HCT116 (cell line): ENCODE data around the gene BCL2L13. TPM values are rescaled to one million over a fixed set of nuclear protein-coding genes. Genes with fewer than 3 reads are reported as not detected.

Experiments used
- ATAC-seq: fragments of 200-7000 bp; cut with Tn5 transposase; 2 replicates; pipeline ENCODE4 v1.9.1; 2020; ENCODE audit warnings: mild to moderate bottlenecking, moderate library complexity
- BruUV-seq: library from RNA; stranded (reverse); fragments of 400-500 nt; replicated peaks from 2 replicates; lab custom pipeline; 2021; lab: Mats Ljungman, UMichigan
- CTCF ChIA-PET: fragments of 300-600 bp; sonication (Branson Sonifier 250); formaldehyde crosslinking; loops from one replicate; lab custom pipeline; 2021; ENCODE audit warnings: antibody characterized with exemption; lab: Charles Lee
- POLR2A ChIA-PET: fragments of 300-600, 350-600 bp; sonication (Branson Sonifier 250); formaldehyde crosslinking; loops from one replicate; lab custom pipeline; 2021; ENCODE audit warnings: antibody characterized with exemption; lab: Charles Lee
- RAD21 ChIA-PET, 2 experiments: fragments of 300-600 bp; sonication (Branson Sonifier 250); formaldehyde crosslinking; loops; one replicate each; lab custom pipeline; 2023; ENCODE audit warnings: low total read pairs in 2 of 2; ENCODE audit not compliant: uncharacterized antibody in 2 of 2, unreplicated experiment in 2 of 2, low non-redundant PET in 1 of 2; lab: Charles Lee
- DNase-seq: peaks from one replicate; pipeline ENCODE4 v3.0.0-alpha.2; 2010; ENCODE audit warnings: low read depth, low spot score
- H2AFZ ChIP-seq: fragments of 200-600 bp; shearing (Covaris generic), sonication (generic); 2 replicates; pipeline ENCODE4 v1.6.1; 2017; ENCODE audit warnings: low read depth, mixed run types, mixed read lengths, antibody characterized with exemption, low read length; ENCODE audit not compliant: poor library complexity, severe bottlenecking
- H3K27ac ChIP-seq: 2 replicates; pipeline ENCODE4 v1.5.1; 2012; ENCODE audit warnings: low read depth, low read length
- H3K27me3 ChIP-seq: fragments of 200-600 bp; sonication (generic); 2 replicates; pipeline ENCODE4 v1.6.1; 2016; ENCODE audit warnings: mixed run types, low read length, mixed read lengths; ENCODE audit not compliant: insufficient read depth
- H3K36me3 ChIP-seq, 2 experiments: fragments of 200-500 bp in 1 of 2; fragments of 200-600 bp in 1 of 2; sonication (Bioruptor generic) in 1 of 2; sonication (generic) in 1 of 2; 2 replicates each; pipeline versions ENCODE4 v1.5.1 to v1.6.1; 2014 to 2016; ENCODE audit warnings: low read length in 2 of 2, inconsistent platforms in 1 of 2, mixed read lengths in 1 of 2, mixed run types in 1 of 2; ENCODE audit not compliant: insufficient read depth in 2 of 2, control insufficient read depth in 1 of 2
- H3K4me1 ChIP-seq, 2 experiments: fragments of 200-600 bp in 1 of 2; sonication (generic) in 1 of 2; 2 replicates each; pipeline versions ENCODE4 v1.5.1 to v1.6.1; 2012 to 2017; ENCODE audit warnings: low read length in 2 of 2, inconsistent platforms in 1 of 2, mild to moderate bottlenecking in 1 of 2, mixed read lengths in 1 of 2, mixed run types in 1 of 2, moderate library complexity in 1 of 2; ENCODE audit not compliant: insufficient read depth in 2 of 2, control insufficient read depth in 1 of 2
- H3K4me2 ChIP-seq: fragments of 200-600 bp; sonication (generic); 2 replicates; pipeline ENCODE4 v1.6.1; 2017; ENCODE audit warnings: mixed run types, low read length, mixed read lengths
- H3K4me3 ChIP-seq, 2 experiments: fragments of 200-600 bp in 1 of 2; sonication (generic) in 1 of 2; replicated peaks in 1 of 2; 2 replicates each; pipeline ENCODE4 v1.5.1; 2011 to 2016; ENCODE audit warnings: low read length in 2 of 2, control low read depth in 1 of 2, low read depth in 1 of 2, mild to moderate bottlenecking in 1 of 2, mixed read lengths in 1 of 2, mixed run types in 1 of 2
- H3K79me2 ChIP-seq: fragments of 200-600 bp; sonication (generic); 2 replicates; pipeline ENCODE4 v1.6.1; 2017; ENCODE audit warnings: mild to moderate bottlenecking, mixed run types, low read length, moderate library complexity, mixed read lengths; ENCODE audit not compliant: insufficient read depth
- H3K9ac ChIP-seq: fragments of 200-600 bp; sonication (generic); 2 replicates; pipeline ENCODE4 v1.6.1; 2016; ENCODE audit warnings: low read length, mixed read lengths
- H3K9me2 ChIP-seq: fragments of 200-600 bp; sonication (generic), shearing (Covaris generic); 2 replicates; pipeline ENCODE4 v1.6.1; 2017; ENCODE audit warnings: mixed run types, mild to moderate bottlenecking, moderate library complexity; ENCODE audit not compliant: insufficient read depth
- H3K9me3 ChIP-seq, 2 experiments: fragments of 200-500 bp in 1 of 2; fragments of 200-600 bp in 1 of 2; sonication (Bioruptor generic) in 1 of 2; sonication (generic) in 1 of 2; 2 replicates each; pipeline ENCODE4 v1.6.1; 2014 to 2017; ENCODE audit warnings: low read length in 2 of 2, mixed read lengths in 2 of 2, inconsistent platforms in 1 of 2, low read depth in 1 of 2, mild to moderate bottlenecking in 1 of 2, mixed run types in 1 of 2, moderate library complexity in 1 of 2; ENCODE audit not compliant: control insufficient read depth in 1 of 2, insufficient read depth in 1 of 2
- H4K20me1 ChIP-seq: fragments of 200-600 bp; sonication (generic), shearing (Covaris generic); 2 replicates; pipeline ENCODE4 v1.6.1; 2017; ENCODE audit warnings: mixed run types, mild to moderate bottlenecking, moderate library complexity; ENCODE audit not compliant: insufficient read depth
- ATF3 ChIP-seq: IDR thresholded peaks from 2 replicates; pipeline ENCODE4 v1.6.1; 2012
- EGR1 ChIP-seq: IDR thresholded peaks from 2 replicates; pipeline ENCODE4 v1.6.1; 2012; ENCODE audit warnings: low read depth
- FOSL1 ChIP-seq: IDR thresholded peaks from 2 replicates; pipeline ENCODE4 v1.6.1; 2012; ENCODE audit warnings: low read depth
- REST ChIP-seq: IDR thresholded peaks from 2 replicates; pipeline ENCODE4 v1.6.1; 2012; ENCODE audit warnings: low read depth
- TCF7L2 ChIP-seq: IDR thresholded peaks from 2 replicates; pipeline ENCODE4 v1.7.0; 2011; ENCODE audit warnings: borderline replicate concordance, inconsistent platforms; ENCODE audit not compliant: insufficient read depth, insufficient read length; ENCODE audit errors: extremely low read depth
- intact Hi-C: fragments of 100-400 bp; cut with micrococcal nuclease; formaldehyde crosslinking; loops from 2 replicates; pipeline ENCODE4 v1.10.0; 2022
- total RNA-seq: library from RNA; stranded (reverse); gene quantifications from one replicate; pipeline ENCODE4 v1.2.1, GENCODE V29; 2021; ENCODE audit not compliant: unreplicated experiment

The BCL2L13 gene
- total RNA-seq, 1 experiment from 2014 or later = 38.6 TPM

GRCh38 chr22:17729561-17729960 lies 91.0 kb downstream of the BCL2L13 start (continued):
- TF ChIP-seq REST = no peak
- TF ChIP-seq, all 23 proteins: peak for 0

GRCh38 chr22:17732251-17732854 lies 93.8 kb downstream of the BCL2L13 start:
- no peak for DNase-seq
- ChIA-PET POLR2A (no interaction called here), RAD21 (no interaction called here), CTCF (interaction anchor here (2.7 kb wide), 1 partner anchor 10 kb away, joined by 14 read pairs; no protein-coding TSS in a partner anchor)
- no peaks in the 10 kb centered on the region for H3K9me3 ChIP-seq
- H3K79me2 ChIP-seq = no peaks in the 10 kb centered on the region
- no peaks in the 10 kb centered on the region for H3K4me1 ChIP-seq
- BruUV-seq = no TSS peak
- H3K4me3 ChIP-seq = no peak overlapping the region
- no peak overlapping the region for H3K9ac ChIP-seq
- no peaks in the 10 kb centered on the region for H3K27me3 ChIP-seq
- intact Hi-C loops = no loop called here
- no peaks in the 10 kb centered on the region for H3K9me2 ChIP-seq
- no peak for ATAC-seq
- no peaks in the 10 kb centered on the region for H4K20me1 ChIP-seq
- H3K4me2 ChIP-seq = no peak overlapping the region
- no peak overlapping the region for H2AFZ ChIP-seq
- peaks cover 17 to 31% of the 10 kb centered on the region in 2 experiments; a peak in 3 of 4 replicates for H3K36me3 ChIP-seq
- no peak overlapping the region for H3K27ac ChIP-seq
- no peak for TF ChIP-seq FOSL1
- TF ChIP-seq EGR1 = no peak
- TF ChIP-seq ATF3 = no peak
- no peak for TF ChIP-seq TCF7L2
